H1 (cell line): ENCODE measurements around the gene NXPH2.

Source experiments
- CTCF ChIP-seq, 3 experiments: IDR thresholded peaks; 1 replicate in 2 of 3; 2 replicates in 1 of 3; pipeline versions ENCODE4 v1.5.1 to v1.6.1; 2011; ENCODE audit warnings: low read length in 3 of 3, mild to moderate bottlenecking in 3 of 3, inconsistent platforms in 2 of 3, low read depth in 1 of 3, moderate library complexity in 1 of 3; ENCODE audit not compliant: insufficient read depth in 1 of 3; ENCODE audit errors: control extremely low read depth in 1 of 3
- POLR2A ChIP-seq, 2 experiments: IDR thresholded peaks; 1 replicate in 1 of 2; 2 replicates in 1 of 2; pipeline ENCODE4 v1.6.1; 2011; ENCODE audit warnings: low read depth in 2 of 2, low read length in 2 of 2, mild to moderate bottlenecking in 2 of 2; ENCODE audit errors: control extremely low read depth in 1 of 2
- SP1 ChIP-seq: IDR thresholded peaks from 2 replicates; pipeline ENCODE4 v1.6.1; 2011; ENCODE audit warnings: low read depth, low read length

GRCh38 chr2:138632066-138632620 lies 148.0 kb downstream of the NXPH2 start:
- TF ChIP-seq CTCF (IDR thresholded peaks at IDR 0.05; ENCODE audit: control extremely low read depth in 1 of 3, insufficient read depth in 1 of 3, low read depth in 1 of 3, low read length in 3 of 3) (no peak), POLR2A (IDR thresholded peaks at IDR 0.05; ENCODE audit: control extremely low read depth in 1 of 2, low read depth in 2 of 2, low read length in 2 of 2) (no peak), SP1 (no peak)
